Urothelium cell line (cell line): ENCODE results near the gene SMPD1.
"Not testable (repeated sequence)": the region's sequence is repeated elsewhere in the genome, so short reads cannot be mapped to it uniquely, and the experiment has no call there.

Experiments used
- DNase-seq: peaks from one replicate; pipeline ENCODE4 v3.0.0; 2011; ENCODE audit warnings: low spot score, mixed read lengths
- FAIRE-seq: peaks from 2 replicates; lab custom pipeline; 2011; peaks lifted over from hg19 to GRCh38; lab: Jason Lieb, UNC

Gene SMPD1

GRCh38 chr11:6387811-6388599, 2.3 kb upstream of the SMPD1 start:
- FAIRE-seq (no peak), DNase-seq (no peak)

DNA sequence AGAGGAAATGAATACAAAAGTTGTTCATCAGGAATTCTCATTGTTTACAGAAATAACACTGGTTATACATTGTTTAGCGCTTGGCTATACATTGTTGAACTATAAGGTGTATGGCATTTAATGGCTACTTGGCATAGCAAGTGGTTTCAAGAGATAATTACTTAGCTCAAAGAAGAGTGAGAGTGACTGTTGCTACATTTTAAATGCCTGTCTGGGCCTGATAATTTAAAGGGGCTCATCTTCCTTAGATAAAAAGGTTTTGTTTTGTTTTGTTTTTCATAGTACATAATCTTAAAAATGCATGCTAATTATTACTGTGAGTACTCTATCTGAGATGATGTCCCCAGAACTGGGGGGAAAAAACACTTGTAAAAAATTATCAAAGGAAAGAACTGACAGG, 1.5 kb upstream of the SMPD1 start:
- no peak for DNase-seq
- FAIRE-seq, result no peak

GRCh38 chr11:6390718-6391469, 620 bp downstream of the SMPD1 start:
- DNase-seq (no peak), FAIRE-seq (no peak)

DNA sequence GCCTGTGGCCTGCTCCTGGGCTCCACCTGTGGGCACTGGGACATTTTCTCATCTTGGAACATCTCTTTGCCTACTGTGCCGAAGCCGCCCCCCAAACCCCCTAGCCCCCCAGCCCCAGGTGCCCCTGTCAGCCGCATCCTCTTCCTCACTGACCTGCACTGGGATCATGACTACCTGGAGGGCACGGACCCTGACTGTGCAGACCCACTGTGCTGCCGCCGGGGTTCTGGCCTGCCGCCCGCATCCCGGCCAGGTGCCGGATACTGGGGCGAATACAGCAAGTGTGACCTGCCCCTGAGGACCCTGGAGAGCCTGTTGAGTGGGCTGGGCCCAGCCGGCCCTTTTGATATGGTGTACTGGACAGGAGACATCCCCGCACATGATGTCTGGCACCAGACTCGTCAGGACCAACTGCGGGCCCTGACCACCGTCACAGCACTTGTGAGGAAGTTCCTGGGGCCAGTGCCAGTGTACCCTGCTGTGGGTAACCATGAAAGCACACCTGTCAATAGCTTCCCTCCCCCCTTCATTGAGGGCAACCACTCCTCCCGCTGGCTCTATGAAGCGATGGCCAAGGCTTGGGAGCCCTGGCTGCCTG, 1.4 kb downstream of the SMPD1 start:
- FAIRE-seq (no peak), DNase-seq (no peak)

- DNase-seq, result not testable (repeated sequence)
Observed at GRCh38 chr11:6392251-6392650, 2.0 kb downstream of the SMPD1 start.

GRCh38 chr11:6393989-6394670, 3.9 kb downstream of the SMPD1 start:
- DNase-seq, result no peak
- FAIRE-seq, result no peak

More at GRCh38 chr11:6392251-6392650, 2.0 kb downstream of the SMPD1 start:
- not testable (repeated sequence) for FAIRE-seq

DNA sequence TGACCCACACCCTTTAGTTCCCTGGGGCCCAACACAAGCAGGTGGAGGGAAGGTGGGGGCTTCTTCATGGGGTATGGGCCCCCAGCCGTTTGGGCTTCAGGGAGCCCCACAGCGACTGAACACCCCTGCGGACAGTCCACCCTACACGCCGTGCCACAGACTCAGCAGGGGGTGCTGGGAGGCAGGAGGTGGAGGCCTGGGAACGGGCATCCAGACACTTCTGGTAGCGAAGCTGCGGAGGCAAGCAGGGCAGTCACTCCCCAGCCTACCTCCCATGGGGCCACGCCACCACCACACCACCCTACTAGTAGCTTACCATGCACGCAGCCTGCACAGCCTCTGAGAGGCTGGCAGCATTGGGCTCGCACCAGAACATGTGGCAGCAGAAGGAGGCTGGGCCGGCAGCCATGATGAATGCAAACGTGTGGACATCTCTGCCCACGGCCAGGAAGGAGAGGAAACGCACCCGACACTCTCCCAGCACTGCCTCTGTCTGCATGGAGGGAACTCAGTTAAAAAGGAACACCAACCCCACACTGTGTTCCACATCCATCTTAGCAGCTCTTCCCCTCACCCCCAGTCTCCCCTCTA, 5.3 kb downstream of the SMPD1 start:
- no peak for FAIRE-seq
- no peak for DNase-seq

- no peak for DNase-seq
- FAIRE-seq, result no peak
Observed at GRCh38 chr11:6397156-6397555, 6.9 kb downstream of the SMPD1 start.

DNA sequence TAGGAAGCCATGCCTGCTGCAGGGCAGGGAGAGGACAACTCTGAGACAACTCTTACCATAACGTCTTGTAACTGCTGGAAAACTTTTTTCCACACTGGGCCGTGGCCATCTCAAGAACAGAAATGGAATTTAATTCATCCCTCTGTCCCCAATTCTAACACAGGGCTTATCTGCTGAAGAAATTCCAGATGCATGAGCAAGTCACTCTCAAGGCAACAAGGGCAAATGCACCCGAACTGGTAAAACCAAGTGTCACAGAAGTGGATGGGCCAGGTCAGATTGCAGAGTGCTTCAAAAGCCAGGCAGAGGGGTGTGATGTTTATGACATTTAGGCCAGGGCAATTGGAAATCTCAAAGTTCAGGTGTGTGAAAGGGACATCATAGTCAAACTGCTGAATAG, 7.4 kb downstream of the SMPD1 start:
- no peak for DNase-seq
- FAIRE-seq, result no peak

GRCh38 chr11:6400431-6401345, 10.4 kb downstream of the SMPD1 start:
- no peak for FAIRE-seq
- no peak for DNase-seq

- no peak for FAIRE-seq
- DNase-seq, result no peak
Observed at GRCh38 chr11:6401464-6401863, 11.2 kb downstream of the SMPD1 start.

DNA sequence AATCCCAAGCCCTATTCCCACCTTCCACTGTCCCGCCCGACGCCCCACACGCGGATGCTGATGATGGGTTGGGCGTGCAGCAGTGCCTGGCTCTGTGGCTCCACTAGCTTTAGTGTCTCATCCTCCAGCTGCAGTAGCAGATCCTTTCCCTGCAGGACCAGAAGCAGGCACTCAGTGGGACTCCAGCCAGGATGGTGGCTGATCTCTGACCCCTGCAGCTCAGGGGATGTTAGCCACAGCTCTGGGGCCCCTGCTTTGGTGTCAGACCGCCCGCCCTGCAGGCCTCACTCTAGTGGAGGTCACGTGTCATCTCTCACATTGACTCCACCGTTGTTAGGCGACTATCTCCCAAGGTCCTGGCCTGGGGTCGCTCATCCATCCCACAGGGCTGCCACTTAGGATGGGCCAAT, 11.8 kb downstream of the SMPD1 start:
- no peak for DNase-seq
- no peak for FAIRE-seq

- no peak for DNase-seq
- no peak for FAIRE-seq
Observed at GRCh38 chr11:6402561-6402981, 12.3 kb downstream of the SMPD1 start.

- no peak for FAIRE-seq
Observed at GRCh38 chr11:6403539-6403938, 13.3 kb downstream of the SMPD1 start.

DNA sequence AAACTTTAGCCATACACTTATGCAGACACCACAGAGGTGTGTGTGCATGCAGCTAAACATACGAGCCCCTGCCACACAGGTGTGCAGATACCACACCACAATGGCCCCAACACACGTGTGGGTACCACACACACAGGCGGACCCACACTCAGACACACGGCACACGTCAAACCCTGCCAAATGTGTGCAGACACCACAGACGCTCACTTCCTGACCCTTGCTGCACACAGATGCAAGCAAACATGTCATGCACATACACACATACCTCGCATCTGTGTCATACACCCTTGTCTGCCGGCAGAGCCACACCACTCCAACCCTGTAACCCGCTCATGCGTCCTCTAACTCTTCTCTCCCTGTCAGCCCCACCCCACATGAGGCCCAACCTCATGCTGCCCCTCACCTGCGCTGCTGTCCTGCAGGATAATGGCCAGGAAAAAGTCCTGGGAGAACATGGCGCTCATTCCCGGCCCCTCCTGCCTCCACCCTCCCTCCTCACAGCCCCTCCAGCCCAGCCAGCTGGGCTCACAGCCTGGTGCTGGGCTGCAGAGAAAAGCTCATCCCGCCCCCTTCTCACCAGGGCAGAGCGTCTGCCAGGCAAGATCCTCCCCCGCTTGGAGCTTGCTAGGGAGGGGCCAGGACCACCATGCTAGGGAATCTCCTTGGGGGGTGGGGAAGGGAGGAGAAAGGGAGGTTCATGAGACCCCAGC, 14.2 kb downstream of the SMPD1 start:
- peak; percentile 46 for FAIRE-seq
- no peak for DNase-seq

More at GRCh38 chr11:6403539-6403938, 13.3 kb downstream of the SMPD1 start:
- no peak for DNase-seq

- FAIRE-seq (no peak), DNase-seq (no peak)
Observed at GRCh38 chr11:6405052-6405667, 14.9 kb downstream of the SMPD1 start.

- DNase-seq (no peak), FAIRE-seq (no peak)
Observed at GRCh38 chr11:6405846-6406245, 15.6 kb downstream of the SMPD1 start.

DNA sequence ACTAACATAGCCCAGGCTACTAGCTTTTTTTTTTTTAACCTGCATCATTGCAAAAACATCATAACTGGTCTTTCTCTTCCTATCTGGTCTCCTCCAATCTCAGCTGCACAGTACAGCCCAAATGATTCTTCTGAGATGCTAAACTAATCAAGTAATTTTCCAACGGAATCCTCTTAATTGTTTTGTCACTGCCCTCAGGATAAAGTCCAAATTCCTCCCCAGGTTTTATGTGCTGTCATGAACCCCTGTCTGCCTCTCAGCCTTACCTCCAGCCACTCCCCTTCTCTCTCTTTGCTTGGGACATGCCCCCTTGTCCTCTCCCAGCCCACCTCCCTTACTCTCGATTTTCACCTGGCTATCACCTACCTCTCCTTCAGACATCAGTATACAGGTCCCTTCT, 16.1 kb downstream of the SMPD1 start:
- DNase-seq (no peak), FAIRE-seq (no peak)
